ENCODE data around the gene NCR1.
"Not testable (repeated sequence)": the region's sequence is repeated elsewhere in the genome, so short reads cannot be mapped to it uniquely, and the experiment has no call there.

- not testable (repeated sequence) for TF ChIP-seq POLR2AphosphoS5, CTCF (IDR thresholded peaks at IDR 0.05)
Observed at GRCh38 chr19:54899646-54900045, 6.3 kb upstream of the NCR1 start.

Data from transverse colon (tissue), 4 donors.